ENCODE data around the gene RBM45. TPM values are rescaled to one million over a fixed set of nuclear protein-coding genes. Genes with fewer than 3 reads are reported as not detected.
"Not testable (repeated sequence)": the region's sequence is repeated elsewhere in the genome, so short reads cannot be mapped to it uniquely, and the experiment has no call there.

RBM45 gene
- polyA plus RNA-seq, 6 donors from 2014 or later, result 6.6 to 13.0 (median 7.8) TPM

DNA sequence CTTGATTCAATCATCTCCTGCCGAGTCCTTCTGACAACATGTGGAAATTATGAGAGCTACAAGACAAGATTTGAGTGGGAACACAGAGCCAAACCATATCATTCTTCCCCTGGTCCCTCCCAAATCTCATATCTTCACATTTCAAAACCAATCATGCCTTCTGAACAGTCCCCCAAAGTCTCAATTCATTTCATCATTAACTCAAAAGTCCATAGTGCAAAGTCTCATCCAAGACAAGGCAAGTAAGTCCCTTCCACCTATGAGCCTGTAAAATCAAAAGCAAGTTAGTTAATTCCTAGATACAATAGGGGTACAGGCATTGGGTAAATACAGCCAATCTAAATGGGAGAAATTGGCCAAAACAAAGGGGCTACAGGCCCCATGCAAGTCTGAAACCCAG is 41.6 kb downstream of the RBM45 start:
- Mint-ChIP-seq H3K27me3 (peaks cover 15 to 39% (median 33%) of the 10 kb centered on the region in 3 donors), H3K9me3 (peaks cover 0 to 15% (median 12%) of the 10 kb centered on the region in 7 donors), H3K36me3 (peaks cover 0 to 12% of the 10 kb centered on the region in 2 donors)
- H3K4me3 Mint-ChIP-seq; H3K4me1 Mint-ChIP-seq; DNase-seq; ATAC-seq (ENCODE audit: low read depth in 2 of 2); H3K27ac Mint-ChIP-seq: not testable (repeated sequence)

DNA sequence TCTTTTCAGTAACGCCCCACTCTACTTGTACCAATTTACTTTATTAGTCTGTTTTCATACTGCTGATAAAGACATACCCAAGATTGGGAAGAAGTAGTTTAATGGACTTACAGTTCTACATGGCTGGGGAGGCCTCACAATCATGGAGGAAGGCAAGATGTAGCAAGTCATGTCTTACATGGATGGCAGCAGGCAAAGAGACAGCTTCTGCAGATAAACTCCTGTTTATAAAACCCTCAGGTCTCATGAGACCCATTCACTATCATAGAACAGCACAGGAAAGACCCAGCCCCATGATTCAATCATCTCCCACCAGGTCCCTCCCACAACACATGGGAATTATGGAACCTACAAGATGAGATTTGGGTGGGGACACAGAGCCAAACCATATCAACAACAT is 43.3 kb downstream of the RBM45 start:
- no peak for DNase-seq
- Mint-ChIP-seq H3K4me3 (no peak overlapping the region), H3K9me3 (peaks cover 0 to 15% (median 12%) of the 10 kb centered on the region in 7 donors), H3K27me3 (peaks cover 11 to 37% (median 27%) of the 10 kb centered on the region in 3 donors), H3K27ac (no peak overlapping the region), H3K36me3 (peaks cover 0 to 12% of the 10 kb centered on the region in 2 donors), H3K4me1 (no peaks in the 10 kb centered on the region)
- no peak for ATAC-seq (ENCODE audit: low read depth in 2 of 2)

DNA sequence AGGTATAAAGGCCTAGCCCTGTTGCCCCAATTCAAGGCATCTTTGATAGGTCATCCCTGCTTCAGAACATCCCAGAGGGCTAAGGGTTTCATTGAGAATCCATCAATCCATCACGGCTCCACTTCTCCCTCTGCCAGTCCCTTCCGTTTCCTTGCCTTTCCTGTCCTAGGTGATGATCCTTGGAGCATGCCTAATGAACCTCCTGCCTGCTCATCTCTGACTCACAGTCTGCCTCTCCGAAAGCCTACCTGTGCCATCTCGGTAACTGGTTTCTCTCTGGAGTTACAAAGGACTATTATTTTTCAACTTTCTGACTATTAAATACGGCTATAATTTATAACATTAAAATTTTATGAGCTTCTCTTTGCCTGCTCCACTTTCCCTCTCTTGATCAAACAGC is 45.3 kb downstream of the RBM45 start:
- ATAC-seq (ENCODE audit: low read depth in 2 of 2), result no peak
- Mint-ChIP-seq H3K36me3 (peaks cover 0 to 12% of the 10 kb centered on the region in 2 donors), H3K27me3 (peaks cover 14 to 42% (median 34%) of the 10 kb centered on the region in 3 donors), H3K27ac (no peak overlapping the region), H3K4me3 (no peak overlapping the region), H3K9me3 (peaks cover 0 to 15% (median 12%) of the 10 kb centered on the region in 7 donors), H3K4me1 (no peaks in the 10 kb centered on the region)
- no peak for DNase-seq

DNA sequence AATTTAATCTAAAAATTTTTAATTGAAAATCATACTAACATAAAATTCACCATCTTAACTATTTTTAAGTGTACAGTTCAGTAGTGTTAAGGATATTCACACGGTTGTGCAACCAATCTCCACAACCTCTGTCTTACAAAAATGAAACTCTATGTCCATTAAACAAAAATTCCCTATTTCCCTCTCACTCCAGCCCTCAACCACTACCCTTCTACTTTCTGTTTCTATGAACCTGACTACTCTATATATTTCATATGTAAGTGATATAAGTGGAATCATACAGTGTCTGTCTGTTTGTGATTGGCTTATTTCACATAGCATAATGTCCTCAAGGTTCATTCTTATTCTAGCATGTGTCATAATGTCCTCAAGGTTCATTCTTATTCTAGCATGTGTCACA is 47.7 kb downstream of the RBM45 start:
- H3K9me3 Mint-ChIP-seq, result peaks cover 0 to 8% (median 6%) of the 10 kb centered on the region in 7 donors
- H3K4me1 Mint-ChIP-seq, result no peaks in the 10 kb centered on the region
- peaks cover 0 to 7% of the 10 kb centered on the region in 2 donors for H3K36me3 Mint-ChIP-seq
- H3K27ac Mint-ChIP-seq, result no peak overlapping the region
- H3K4me3 Mint-ChIP-seq, result no peak overlapping the region
- no peak for DNase-seq
- H3K27me3 Mint-ChIP-seq, result peaks cover 20 to 47% (median 33%) of the 10 kb centered on the region in 3 donors
- ATAC-seq (ENCODE audit: low read depth in 2 of 2), result no peak

DNA sequence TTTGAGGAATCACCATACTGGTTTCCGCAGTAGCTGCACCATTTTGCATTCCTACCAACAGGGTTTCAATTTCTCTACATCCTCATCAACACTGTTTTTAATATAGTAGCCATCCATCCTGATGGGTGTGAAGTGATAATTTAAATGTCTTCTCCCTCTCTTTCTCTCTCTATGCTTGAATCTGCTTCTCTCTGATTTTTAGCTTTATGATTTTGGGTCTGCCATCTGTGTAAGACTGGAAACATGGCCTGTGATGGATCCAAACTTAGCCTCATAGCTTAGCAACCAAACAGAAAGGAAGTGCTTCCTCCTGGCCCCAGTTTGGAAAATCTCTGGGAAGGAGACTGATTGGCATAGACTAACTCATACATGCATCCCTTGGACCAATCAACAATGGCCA is 48.4 kb downstream of the RBM45 start:
- H3K27me3 Mint-ChIP-seq, result peaks cover 20 to 40% (median 33%) of the 10 kb centered on the region in 3 donors
- DNase-seq (no peak), ATAC-seq (ENCODE audit: low read depth in 2 of 2) (no peak)
- H3K4me1 Mint-ChIP-seq, result no peaks in the 10 kb centered on the region
- H3K4me3 Mint-ChIP-seq, result no peak overlapping the region
- peaks cover 0 to 2% (median 1%) of the 10 kb centered on the region in 7 donors for H3K9me3 Mint-ChIP-seq
- H3K27ac Mint-ChIP-seq, result no peak overlapping the region
- H3K36me3 Mint-ChIP-seq, result peaks cover 0 to under 1% of the 10 kb centered on the region in 2 donors

DNA sequence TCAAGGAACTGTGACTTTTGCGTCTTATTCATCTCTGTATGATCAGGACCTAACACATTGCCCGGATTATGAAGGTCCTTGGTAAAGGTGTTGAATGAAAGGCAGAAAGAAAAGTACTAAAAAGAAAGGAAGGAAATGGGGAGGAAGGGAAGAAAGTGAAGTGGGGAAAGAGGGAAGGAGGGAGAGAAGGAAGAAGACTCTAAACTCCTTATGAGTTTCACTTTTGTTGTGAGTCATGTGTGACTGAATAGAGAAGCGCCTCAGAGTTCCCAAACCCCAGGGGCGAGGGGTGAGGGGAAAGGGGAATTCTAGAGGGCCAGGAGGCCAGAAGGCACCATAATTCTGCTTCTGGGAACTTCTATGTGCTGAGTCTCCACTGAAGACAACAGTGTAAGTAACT is 51.2 kb downstream of the RBM45 start:
- ATAC-seq (ENCODE audit: low read depth in 2 of 2), result no peak
- H3K4me3 Mint-ChIP-seq, result no peak overlapping the region
- no peak for DNase-seq
- H3K4me1 Mint-ChIP-seq, result no peaks in the 10 kb centered on the region
- H3K9me3 Mint-ChIP-seq, result no peaks in the 10 kb centered on the region
- no peaks in the 10 kb centered on the region for H3K36me3 Mint-ChIP-seq
- H3K27me3 Mint-ChIP-seq, result peaks cover 15 to 32% (median 28%) of the 10 kb centered on the region in 3 donors
- no peak overlapping the region for H3K27ac Mint-ChIP-seq

DNA sequence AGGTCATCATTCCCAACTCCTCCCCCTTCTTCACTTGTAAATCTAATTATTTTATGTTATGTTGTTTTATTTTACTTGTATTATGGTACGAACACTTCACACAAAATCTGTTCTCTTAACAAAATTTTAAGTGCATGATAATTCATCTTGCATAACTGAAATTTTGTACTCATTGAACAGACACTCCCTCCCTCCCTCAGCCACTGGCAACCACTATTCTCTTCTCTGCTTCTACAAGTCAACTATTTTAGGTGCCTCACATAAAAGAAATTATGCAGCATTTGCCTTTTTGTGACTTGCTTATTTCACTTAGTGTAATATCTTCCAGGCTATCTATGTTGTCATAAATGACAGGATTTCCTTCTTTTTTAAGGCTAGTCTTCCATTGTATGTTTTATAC is 51.7 kb downstream of the RBM45 start:
- Mint-ChIP-seq H3K9me3 (no peaks in the 10 kb centered on the region), H3K4me1 (no peaks in the 10 kb centered on the region), H3K27ac (no peak overlapping the region), H3K36me3 (no peaks in the 10 kb centered on the region), H3K27me3 (peaks cover 15 to 32% (median 25%) of the 10 kb centered on the region in 3 donors), H3K4me3 (no peak overlapping the region)
- no peak for ATAC-seq (ENCODE audit: low read depth in 2 of 2)
- DNase-seq, result no peak

DNA sequence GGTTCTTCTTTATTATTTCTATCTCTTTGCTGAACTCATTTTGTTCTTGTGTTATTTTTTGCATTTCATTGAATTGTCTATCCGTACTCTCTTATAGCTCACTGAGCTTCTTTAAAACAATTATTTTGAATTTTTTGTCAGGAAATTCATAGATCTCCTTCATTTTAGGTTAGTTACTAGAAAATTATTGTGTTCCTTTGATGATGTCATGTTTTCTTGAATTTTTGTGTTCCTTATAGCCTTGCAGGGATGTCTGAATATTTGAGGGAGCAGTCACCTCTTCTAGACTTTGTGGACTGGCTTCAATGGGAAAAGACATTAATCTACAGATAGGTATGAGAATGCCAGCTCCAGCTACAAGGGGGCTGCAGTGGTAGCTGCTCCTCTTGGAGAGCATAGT is 61.4 kb downstream of the RBM45 start:
- Mint-ChIP-seq H3K27ac (no peak overlapping the region), H3K4me3 (no peak overlapping the region), H3K36me3 (no peaks in the 10 kb centered on the region), H3K9me3 (peaks cover 0 to 7% (median 0%) of the 10 kb centered on the region in 7 donors), H3K27me3 (peaks cover 8 to 17% (median 13%) of the 10 kb centered on the region in 3 donors), H3K4me1 (no peaks in the 10 kb centered on the region)
- ATAC-seq (ENCODE audit: low read depth in 2 of 2) (no peak), DNase-seq (no peak)

DNA sequence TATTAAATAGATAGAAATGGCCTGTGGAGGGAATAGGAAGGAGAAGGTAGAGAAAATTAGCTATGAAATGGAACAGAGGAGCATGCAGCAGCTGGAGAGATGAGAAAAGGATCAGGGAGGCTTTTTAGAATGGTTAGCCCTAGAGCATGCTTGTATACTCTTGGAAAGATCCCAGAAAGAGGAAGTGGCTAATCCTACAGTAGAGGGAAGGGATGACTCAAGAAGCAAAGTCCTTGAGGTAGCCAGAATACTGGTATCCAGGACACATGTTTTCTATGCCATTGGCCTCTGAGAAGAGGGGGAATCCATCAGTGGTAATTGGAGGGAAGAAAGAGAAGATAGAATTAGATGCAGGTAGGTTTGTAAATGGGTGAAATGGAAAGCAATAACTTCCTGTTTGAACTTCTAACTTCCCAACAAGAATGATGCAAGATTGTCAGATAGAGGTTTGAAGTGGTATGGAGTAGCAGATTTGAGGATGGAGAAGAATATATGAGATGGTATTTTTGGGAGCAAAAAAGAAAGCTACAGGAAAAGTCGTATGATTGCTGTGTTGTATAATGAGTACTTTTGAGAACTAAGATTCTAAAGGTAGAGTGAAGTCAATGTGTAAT is 64.9 kb downstream of the RBM45 start:
- no peak overlapping the region for H3K27ac Mint-ChIP-seq
- no peaks in the 10 kb centered on the region for H3K4me1 Mint-ChIP-seq
- DNase-seq (no peak), ATAC-seq (ENCODE audit: low read depth in 2 of 2) (no peak)
- no peaks in the 10 kb centered on the region for H3K36me3 Mint-ChIP-seq
- peaks cover 8 to 13% (median 9%) of the 10 kb centered on the region in 3 donors for H3K27me3 Mint-ChIP-seq
- H3K9me3 Mint-ChIP-seq, result peaks cover 0 to 6% (median 0%) of the 10 kb centered on the region in 7 donors
- no peak overlapping the region for H3K4me3 Mint-ChIP-seq

Other genes with a start within 250 kb of the RBM45 start
- not detected for gene PDE11A, start 39.7 kb upstream of the RBM45 start, polyA plus RNA-seq (ENCODE audit: low read depth in 6 of 6)
- gene OSBPL6, start 82.1 kb downstream of the RBM45 start, polyA plus RNA-seq (ENCODE audit: low read depth in 6 of 6), result not detected